IMR-90 (cell line): Measurements from ENCODE around the gene ATF7IP2. TPM values are rescaled to one million over a fixed set of nuclear protein-coding genes. Genes with fewer than 3 reads are reported as not detected.

Experiments used
- ATAC-seq: fragments of 200-7000 bp; cut with Tn5 transposase; 2 replicates; pipeline ENCODE4 v1.9.1; 2020; ENCODE audit warnings: low read depth, mild to moderate bottlenecking, moderate library complexity
- BruUV-seq: library from RNA; stranded (reverse); fragments of 400-500 nt; replicated peaks from 2 replicates; lab custom pipeline; 2021; lab: Mats Ljungman, UMichigan
- CTCF ChIA-PET: fragments of 300-600 bp; formaldehyde crosslinking; extraction: SDS; loops from one replicate; lab custom pipeline; 2021; ENCODE audit warnings: antibody characterized with exemption; lab: Yijun Ruan, JAX
- POLR2A ChIA-PET: fragments of 300-600 bp; sonication (Branson Sonifier 250); formaldehyde crosslinking; loops from one replicate; lab custom pipeline; 2022; ENCODE audit warnings: antibody characterized with exemption; ENCODE audit not compliant: unreplicated experiment; lab: Charles Lee
- DNase-seq: peaks from one replicate; pipeline ENCODE4 v3.0.0; 2013
- H2AFZ ChIP-seq: replicated peaks from 2 replicates; pipeline ENCODE3; 2013; ENCODE audit warnings: low read length, mild to moderate bottlenecking; ENCODE audit not compliant: poor library complexity
- H2AK5ac ChIP-seq: 2 replicates; pipeline ENCODE4 v1.6.1; 2013; ENCODE audit warnings: low read depth, low read length, inconsistent platforms
- H2AK9ac ChIP-seq: replicated peaks from 2 replicates; pipeline ENCODE3; 2013; ENCODE audit warnings: mild to moderate bottlenecking, low read depth, low read length, moderate library complexity; ENCODE audit not compliant: poor library complexity
- H2BK120ac ChIP-seq: 2 replicates; pipeline ENCODE4 v1.6.1; 2013; ENCODE audit warnings: low read depth, low read length, inconsistent platforms
- H2BK15ac ChIP-seq: 3 replicates; pipeline ENCODE4 v1.6.1; 2013; ENCODE audit warnings: low read depth, low read length, inconsistent platforms
- H2BK20ac ChIP-seq: 2 replicates; pipeline ENCODE4 v1.6.1; 2013; ENCODE audit warnings: low read depth, mild to moderate bottlenecking, inconsistent platforms, low read length, moderate library complexity
- H2BK5ac ChIP-seq: 2 replicates; pipeline ENCODE4 v1.6.1; 2013; ENCODE audit warnings: mild to moderate bottlenecking, low read depth, low read length, inconsistent platforms; ENCODE audit not compliant: poor library complexity, severe bottlenecking
- H3K14ac ChIP-seq: replicated peaks from 2 replicates; pipeline ENCODE4 v1.6.1; 2013; ENCODE audit warnings: low read depth, low read length, inconsistent platforms
- H3K18ac ChIP-seq: 2 replicates; pipeline ENCODE4 v1.6.1; 2013; ENCODE audit warnings: low read depth, low read length, control low read depth
- H3K23ac ChIP-seq: 2 replicates; pipeline ENCODE4 v1.6.1; 2013; ENCODE audit warnings: low read depth, low read length, inconsistent platforms
- H3K27ac ChIP-seq: 2 replicates; pipeline ENCODE4 v1.5.1; 2013; ENCODE audit warnings: mild to moderate bottlenecking, control low read depth, low read length; ENCODE audit not compliant: insufficient read depth
- H3K27me3 ChIP-seq: 2 replicates; pipeline ENCODE4 v1.6.1; 2013; ENCODE audit warnings: low read length; ENCODE audit not compliant: control insufficient read depth, insufficient read depth
- H3K36me3 ChIP-seq: 2 replicates; pipeline ENCODE4 v1.6.1; 2013; ENCODE audit warnings: low read length, mixed read lengths; ENCODE audit not compliant: control insufficient read depth, insufficient read depth
- H3K4ac ChIP-seq: 2 replicates; pipeline ENCODE4 v1.6.1; 2013; ENCODE audit warnings: low read depth, low read length, inconsistent platforms
- H3K4me1 ChIP-seq: 2 replicates; pipeline ENCODE4 v1.6.1; 2013; ENCODE audit warnings: low read length, mixed read lengths; ENCODE audit not compliant: control insufficient read depth, insufficient read depth
- H3K4me2 ChIP-seq: 2 replicates; pipeline ENCODE4 v1.6.1; 2013; ENCODE audit warnings: low read depth, mild to moderate bottlenecking, control low read depth, low read length, moderate library complexity
- H3K4me3 ChIP-seq: 2 replicates; pipeline ENCODE4 v1.5.1; 2013; ENCODE audit warnings: low read depth, mild to moderate bottlenecking, control low read depth, low read length, moderate library complexity; ENCODE audit not compliant: insufficient read depth
- H3K56ac ChIP-seq: 2 replicates; pipeline ENCODE4 v1.6.1; 2013; ENCODE audit warnings: low read length, inconsistent platforms; ENCODE audit not compliant: insufficient read depth; ENCODE audit errors: extremely low read depth
- H3K79me1 ChIP-seq, 2 experiments: 2 replicates each; pipeline ENCODE4 v1.6.1; 2013; ENCODE audit warnings: low read length in 2 of 2, inconsistent platforms in 1 of 2, low read depth in 1 of 2
- H3K9ac ChIP-seq: 2 replicates; pipeline ENCODE4 v1.6.1; 2013; ENCODE audit warnings: low read depth, low read length, control low read depth
- H3K9me1 ChIP-seq: 2 replicates; pipeline ENCODE4 v1.6.1; 2013; ENCODE audit warnings: low read length, inconsistent platforms; ENCODE audit not compliant: insufficient read depth
- H3K9me3 ChIP-seq: 2 replicates; pipeline ENCODE4 v1.6.1; 2013; ENCODE audit warnings: low read length; ENCODE audit not compliant: control insufficient read depth, insufficient read depth
- H4K20me1 ChIP-seq: 2 replicates; pipeline ENCODE4 v1.6.1; 2013; ENCODE audit warnings: low read length, inconsistent platforms; ENCODE audit not compliant: insufficient read depth
- H4K5ac ChIP-seq: 2 replicates; pipeline ENCODE4 v1.6.1; 2013; ENCODE audit warnings: mild to moderate bottlenecking, low read depth, low read length, control low read depth
- H4K8ac ChIP-seq, 2 experiments: 2 replicates each; pipeline ENCODE4 v1.6.1; 2013; ENCODE audit warnings: low read depth in 2 of 2, low read length in 2 of 2, control low read depth in 1 of 2, inconsistent platforms in 1 of 2
- H4K91ac ChIP-seq: 2 replicates; pipeline ENCODE4 v1.6.1; 2013; ENCODE audit warnings: low read depth, low read length, inconsistent platforms; ENCODE audit not compliant: insufficient read depth
- BHLHE40 ChIP-seq: fragments of 150-350 bp; IDR thresholded peaks from 2 replicates; pipeline ENCODE4 v1.6.1; 2016; ENCODE audit warnings: mild to moderate bottlenecking, low read depth, low read length
- CEBPB ChIP-seq: IDR thresholded peaks from 2 replicates; pipeline ENCODE4 v1.6.1; 2012; ENCODE audit warnings: low read depth, low read length, improper control_type of control experiment
- CHD1 ChIP-seq: IDR thresholded peaks from 2 replicates; pipeline ENCODE4 v1.6.1; 2012; ENCODE audit warnings: low read depth, low read length, improper control_type of control experiment
- CTCF ChIP-seq: conservative IDR thresholded peaks from 2 replicates; pipeline ENCODE4 v1.5.1; 2012; ENCODE audit warnings: mild to moderate bottlenecking, low read depth, low read length, improper control_type of control experiment
- FOS ChIP-seq: fragments of 150-350 bp; IDR thresholded peaks from 2 replicates; pipeline ENCODE4 v1.6.1; 2016; ENCODE audit warnings: low read depth, low read length
- MAZ ChIP-seq: IDR thresholded peaks from 2 replicates; pipeline ENCODE4 v1.6.1; 2012; ENCODE audit warnings: low read depth, mild to moderate bottlenecking, low read length, improper control_type of control experiment, moderate library complexity, borderline replicate concordance
- MXI1 ChIP-seq: IDR thresholded peaks from 2 replicates; pipeline ENCODE4 v1.6.1; 2012; ENCODE audit warnings: low read depth, mild to moderate bottlenecking, low read length, moderate library complexity, borderline replicate concordance
- NFE2L2 ChIP-seq: fragments of 150-350 bp; IDR thresholded peaks from 2 replicates; pipeline ENCODE4 v1.6.1; 2016; ENCODE audit warnings: low read depth, mild to moderate bottlenecking, low read length
- RCOR1 ChIP-seq: IDR thresholded peaks from 2 replicates; pipeline ENCODE4 v1.6.1; 2012; ENCODE audit warnings: mild to moderate bottlenecking, low read length, improper control_type of control experiment; ENCODE audit not compliant: insufficient replicate concordance
- RFX5 ChIP-seq: IDR thresholded peaks from 2 replicates; pipeline ENCODE4 v1.8.0; 2012; ENCODE audit warnings: low read depth, mild to moderate bottlenecking, low read length, moderate library complexity
- USF2 ChIP-seq: fragments of 150-350 bp; IDR thresholded peaks from 2 replicates; pipeline ENCODE4 v1.6.1; 2017; ENCODE audit warnings: mild to moderate bottlenecking, antibody characterized with exemption, low read length, low read depth
- WGBS, 2 experiments: methylation state at CpG; one replicate each; pipeline versions ENCODE4 v1.1.5 to v1.1.7; 2013; ENCODE audit warnings: missing lambda C conversion rate in 2 of 2; ENCODE audit not compliant: insufficient read length in 1 of 2; ENCODE audit errors: extremely low coverage in 2 of 2; 5-methylcytosine and 5-hydroxymethylcytosine counted together
- dilution Hi-C: fragments of 300-500 bp; cut with HindIII; formaldehyde crosslinking; loops from one replicate; pipeline ENCODE4 v1.14.3; 2018; ENCODE audit warnings: low sequenced_read_pairs; ENCODE audit not compliant: unreplicated experiment
- in situ Hi-C: fragments of 300-500 bp; cut with MboI; formaldehyde crosslinking; loops from 3 replicates; pipeline ENCODE4 v1.14.3; 2019; ENCODE audit warnings: low sequenced_read_pairs, inconsistent platforms, mixed read lengths
- intact Hi-C: fragments of 100-400 bp; cut with micrococcal nuclease; formaldehyde crosslinking; loops from 2 replicates; pipeline ENCODE4 v1.10.0; 2022
- polyA plus RNA-seq, 3 experiments: library from polyadenylated mRNA; depleted of rRNA; stranded (reverse); fragments of >200 nt; gene quantifications; 2 replicates each; pipeline ENCODE4 v1.2.3, GENCODE V29; 2012; ENCODE audit warnings: low replicate concordance in 1 of 3
- total RNA-seq: library from RNA; depleted of rRNA; stranded (reverse); fragments of >200 nt; gene quantifications from 2 replicates; pipeline ENCODE4 v1.2.3, GENCODE V29; 2012

The ATF7IP2 gene
- total and polyA plus RNA-seq, 2 of the 4 experiments (the other 2 are of a cell fraction), result 2.7 to 3.6 TPM

- ChIA-PET POLR2A (no interaction called here), CTCF (no interaction called here)
- H2BK20ac ChIP-seq, result no peak overlapping the region
- H4K8ac ChIP-seq, result no peak overlapping the region
- H3K18ac ChIP-seq, result no peak overlapping the region
- dilution Hi-C loops (no loop called here), intact Hi-C loops (no loop called here), in situ Hi-C loops (no loop called here)
- H3K27ac ChIP-seq, result no peak overlapping the region
- no peak for TF ChIP-seq CTCF
- no peak for TF ChIP-seq BHLHE40
- no peak for TF ChIP-seq NFE2L2
- no peak for TF ChIP-seq MXI1
- no peak for TF ChIP-seq CEBPB
- no peak for TF ChIP-seq MAZ
- TF ChIP-seq FOS, result no peak
- TF ChIP-seq CHD1, result no peak
- no peak for TF ChIP-seq RFX5
- no peak for TF ChIP-seq USF2
- no peak for TF ChIP-seq RCOR1
- H3K9me3 ChIP-seq, result peaks cover 2% of the 10 kb centered on the region; the same call in 1 of the 2 replicates
- no peak overlapping the region for H3K4ac ChIP-seq
- no peaks in the 10 kb centered on the region for H3K4me1 ChIP-seq
- DNase-seq, result no peak
- no peaks in the 10 kb centered on the region for H3K9me1 ChIP-seq
- H2AFZ ChIP-seq, result no peak overlapping the region
- no peak overlapping the region for H2BK120ac ChIP-seq
- H4K20me1 ChIP-seq, result no peaks in the 10 kb centered on the region
- no peak overlapping the region for H2BK5ac ChIP-seq
- H2BK15ac ChIP-seq, result no peak overlapping the region
- no TSS peak for BruUV-seq
- no peak overlapping the region for H3K9ac ChIP-seq
- H3K27me3 ChIP-seq, result no peaks in the 10 kb centered on the region
- H2AK9ac ChIP-seq, result no peak overlapping the region
- no peak for ATAC-seq
- no peak overlapping the region for H3K14ac ChIP-seq
- no peak overlapping the region for H3K4me3 ChIP-seq
- H2AK5ac ChIP-seq, result no peak overlapping the region
- H3K56ac ChIP-seq, result no peak overlapping the region
- H3K4me2 ChIP-seq, result no peak overlapping the region
- H4K5ac ChIP-seq, result no peak overlapping the region
- no peaks in the 10 kb centered on the region for H3K36me3 ChIP-seq
- H3K79me1 ChIP-seq, result no peaks in the 10 kb centered on the region
- WGBS, 2 experiments, result no CpG with 5 or more reads among the region's 6 CpGs
- no peak overlapping the region for H4K91ac ChIP-seq
- H3K23ac ChIP-seq, result no peak overlapping the region
These were observed 67.3 kb downstream of the ATF7IP2 start for GRCh38 chr16:10453159-10453510.
